AG04450 (cell line): ENCODE measurements around the gene MPV17L2. TPM values are rescaled to one million over a fixed set of nuclear protein-coding genes. Genes with fewer than 3 reads are reported as not detected.
A peak's percentile ranks its signal among the peaks of the same experiment; 100 is the strongest.

Experiments
- CTCF ChIA-PET: fragments of 300-600, 350-600 bp; formaldehyde crosslinking; extraction: SDS; loops from one replicate; lab custom pipeline; 2022; ENCODE audit warnings: antibody characterized with exemption, inconsistent platforms; lab: Charles Lee
- POLR2A ChIA-PET: fragments of 350-600 bp; formaldehyde crosslinking; extraction: SDS; loops from one replicate; lab custom pipeline; 2021; ENCODE audit warnings: antibody characterized with exemption, inconsistent platforms; lab: Yijun Ruan, JAX
- DNase-seq: peaks from one replicate; pipeline ENCODE4 v3.0.0-alpha.2; 2011; ENCODE audit warnings: low read depth, low spot score
- H3K27ac ChIP-seq: one replicate; pipeline ENCODE4 v1.5.1; 2012; ENCODE audit warnings: low read depth, low read length, control low read depth
- H3K27me3 ChIP-seq: one replicate; pipeline ENCODE4 v1.6.0; 2012; ENCODE audit warnings: low read length; ENCODE audit not compliant: control insufficient read depth, insufficient read depth
- H3K4me3 ChIP-seq: 2 replicates; pipeline ENCODE4 v1.5.1; 2011; ENCODE audit warnings: mild to moderate bottlenecking, low read depth, low read length, control low read depth
- H3K9me3 ChIP-seq: 2 replicates; pipeline ENCODE4 v1.5.1; 2012; ENCODE audit warnings: low read length; ENCODE audit not compliant: control insufficient read depth, insufficient read depth
- polyA plus RNA-seq: library from polyadenylated mRNA; depleted of rRNA; stranded (reverse); fragments of >200 nt; gene quantifications from 2 replicates; pipeline ENCODE4 v1.2.3, GENCODE V29; 2011
- TF ChIP-seq, protein P1 (sequence below): IDR thresholded peaks from 2 replicates; pipeline ENCODE4 v1.5.1; 2011; ENCODE audit warnings: low read depth, low read length, control low read depth, inconsistent platforms

The MPV17L2 gene
- polyA plus RNA-seq, 1 experiment = 8.2 TPM

DNA sequence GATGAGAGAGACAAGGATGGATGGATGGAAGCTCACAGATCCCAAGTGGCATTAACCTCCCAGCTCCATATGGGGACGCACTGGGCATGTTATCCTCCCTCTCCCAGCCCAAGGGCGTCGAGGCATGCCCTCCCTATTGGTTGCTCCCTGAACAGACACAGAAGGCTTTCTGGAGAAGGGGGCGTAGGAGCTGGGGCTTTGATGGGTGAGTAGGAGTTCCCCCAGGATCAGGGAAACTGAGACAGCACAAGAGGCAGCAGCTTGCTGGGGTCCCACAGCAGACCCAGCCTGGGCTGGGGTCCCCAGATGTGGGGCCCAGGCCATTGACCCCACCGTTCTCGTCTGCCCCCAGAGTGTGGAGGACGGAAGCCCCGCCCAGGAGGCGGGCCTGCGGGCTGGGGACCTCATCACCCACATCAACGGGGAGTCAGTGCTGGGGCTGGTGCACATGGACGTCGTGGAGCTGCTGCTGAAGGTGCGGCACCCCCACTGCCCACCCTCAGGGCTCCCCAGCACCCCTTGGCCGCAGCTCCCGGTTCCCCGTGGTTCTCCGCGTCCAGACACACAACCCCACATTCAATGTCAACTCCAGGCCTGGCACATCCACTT lies 47.5 kb upstream of the MPV17L2 start:
- Histone ChIP-seq H3K27ac (no peak overlapping the region), H3K4me3 (no peak overlapping the region), H3K27me3 (no peaks in the 10 kb centered on the region), H3K9me3 (no peaks in the 10 kb centered on the region; the same call in 1 of the 2 replicates)
- no peak for DNase-seq
- TF ChIP-seq, protein P1, sequence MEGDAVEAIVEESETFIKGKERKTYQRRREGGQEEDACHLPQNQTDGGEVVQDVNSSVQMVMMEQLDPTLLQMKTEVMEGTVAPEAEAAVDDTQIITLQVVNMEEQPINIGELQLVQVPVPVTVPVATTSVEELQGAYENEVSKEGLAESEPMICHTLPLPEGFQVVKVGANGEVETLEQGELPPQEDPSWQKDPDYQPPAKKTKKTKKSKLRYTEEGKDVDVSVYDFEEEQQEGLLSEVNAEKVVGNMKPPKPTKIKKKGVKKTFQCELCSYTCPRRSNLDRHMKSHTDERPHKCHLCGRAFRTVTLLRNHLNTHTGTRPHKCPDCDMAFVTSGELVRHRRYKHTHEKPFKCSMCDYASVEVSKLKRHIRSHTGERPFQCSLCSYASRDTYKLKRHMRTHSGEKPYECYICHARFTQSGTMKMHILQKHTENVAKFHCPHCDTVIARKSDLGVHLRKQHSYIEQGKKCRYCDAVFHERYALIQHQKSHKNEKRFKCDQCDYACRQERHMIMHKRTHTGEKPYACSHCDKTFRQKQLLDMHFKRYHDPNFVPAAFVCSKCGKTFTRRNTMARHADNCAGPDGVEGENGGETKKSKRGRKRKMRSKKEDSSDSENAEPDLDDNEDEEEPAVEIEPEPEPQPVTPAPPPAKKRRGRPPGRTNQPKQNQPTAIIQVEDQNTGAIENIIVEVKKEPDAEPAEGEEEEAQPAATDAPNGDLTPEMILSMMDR = no peak
- POLR2A ChIA-PET = no interaction called here
- CTCF ChIA-PET = interaction anchor here (2.2 kb wide), 1 partner anchor 32 kb away, joined by 7 read pairs; no protein-coding TSS in a partner anchor

DNA sequence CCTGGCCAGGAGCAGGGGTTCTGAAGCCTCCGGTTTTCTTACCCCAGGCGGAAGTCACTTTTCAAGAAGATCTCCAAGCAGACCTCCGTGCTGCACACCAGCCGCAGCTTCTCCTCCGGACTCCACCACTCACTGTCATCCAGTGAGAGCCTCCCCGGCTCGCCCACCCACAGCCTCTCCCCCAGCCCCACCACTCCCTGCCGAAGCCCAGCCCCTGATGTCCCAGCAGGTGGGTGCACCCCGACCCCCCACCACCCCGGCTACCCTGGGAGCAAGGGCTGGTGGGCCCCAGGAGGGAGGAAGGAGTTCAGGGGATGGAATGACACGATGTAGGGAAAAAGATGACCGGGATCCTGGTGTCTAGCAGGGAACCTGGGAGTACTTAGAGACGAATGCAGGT lies 45.6 kb upstream of the MPV17L2 start:
- POLR2A ChIA-PET = no interaction called here

DNA sequence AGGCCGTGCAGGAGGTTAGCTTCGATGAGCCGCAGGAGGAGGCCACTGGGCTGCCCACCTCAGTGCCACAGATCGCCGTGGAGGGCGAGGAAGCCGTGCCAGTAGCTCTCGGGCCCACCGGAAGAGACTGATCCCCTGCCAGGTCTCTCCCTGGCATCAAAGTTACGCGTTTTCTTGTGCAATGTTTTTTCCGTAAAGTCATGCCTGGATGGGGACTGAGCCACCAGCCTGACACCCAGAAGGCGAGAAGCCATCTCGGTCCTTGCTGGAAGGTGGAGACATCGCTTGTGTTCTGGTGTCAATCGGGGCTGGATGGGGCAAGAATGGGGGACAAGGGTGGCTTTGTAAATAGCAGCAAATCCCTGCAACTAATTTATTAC lies 43.4 kb upstream of the MPV17L2 start:
- DNase-seq = no peak
- Histone ChIP-seq H3K27ac (no peak overlapping the region), H3K27me3 (no peaks in the 10 kb centered on the region), H3K9me3 (no peaks in the 10 kb centered on the region; the same call in 1 of the 2 replicates), H3K4me3 (no peak overlapping the region)
- TF ChIP-seq, protein P1 = no peak
- ChIA-PET POLR2A (interaction anchor here (1.1 kb wide), 1 partner anchor 75 kb away, joined by 3 read pairs; no protein-coding TSS in a partner anchor), CTCF (interaction anchor here (1.0 kb wide), 1 partner anchor 12 kb away, joined by 4 read pairs; no protein-coding TSS in a partner anchor)

More for the DNA sequence above, 45.6 kb upstream of the MPV17L2 start:
- H3K9me3 ChIP-seq = no peaks in the 10 kb centered on the region; the same call in 1 of the 2 replicates
- DNase-seq = no peak
- H3K27me3 ChIP-seq = no peaks in the 10 kb centered on the region
- TF ChIP-seq, protein P1 = no peak
- H3K4me3 ChIP-seq = no peak overlapping the region
- H3K27ac ChIP-seq = no peak overlapping the region
- CTCF ChIA-PET = no interaction called here

DNA sequence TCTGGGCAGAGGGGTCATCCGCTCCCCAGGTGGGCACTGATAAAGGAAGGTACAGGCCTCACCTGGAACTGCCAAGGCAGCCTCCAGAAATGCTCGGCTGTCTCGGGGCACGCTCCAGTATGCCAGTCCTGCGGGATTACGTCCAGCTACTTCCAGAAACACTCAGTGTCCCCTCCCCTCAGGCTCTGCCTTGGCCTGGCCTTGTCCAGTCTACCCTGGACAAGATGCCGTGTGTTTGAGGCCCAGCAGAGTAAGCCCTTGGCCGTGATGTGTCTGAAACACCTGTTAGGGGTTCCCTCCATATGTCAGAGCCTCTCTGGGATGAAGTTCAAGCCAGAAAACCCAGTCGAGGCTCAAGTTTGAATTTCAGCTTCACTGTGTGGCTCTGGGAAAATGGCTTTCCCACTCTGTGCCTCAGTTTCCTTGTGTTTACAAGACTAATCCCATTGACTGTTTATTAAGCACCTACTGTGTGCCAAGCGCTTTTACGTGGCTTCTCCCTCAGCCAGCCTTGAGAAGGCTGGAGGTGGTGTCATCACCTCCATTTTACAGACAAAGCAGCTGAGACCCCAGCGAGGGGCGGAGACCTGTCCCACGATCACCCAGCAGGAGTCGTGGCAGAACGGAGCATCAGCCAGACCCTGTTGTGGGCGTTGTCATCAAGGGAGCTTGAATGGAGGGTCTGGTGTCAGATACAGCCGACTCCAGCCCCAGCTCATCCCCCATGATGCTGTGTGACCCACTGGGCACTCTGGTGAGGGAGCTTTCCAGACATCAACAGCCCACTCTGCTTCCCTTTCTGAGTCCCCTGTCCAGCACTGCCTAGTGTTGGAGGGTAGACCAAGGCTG lies 42.0 kb upstream of the MPV17L2 start:
- Histone ChIP-seq H3K27ac (peak overlapping the region; percentile 94), H3K27me3 (no peaks in the 10 kb centered on the region), H3K9me3 (no peaks in the 10 kb centered on the region; the same call in 1 of the 2 replicates), H3K4me3 (no peak overlapping the region)
- DNase-seq = no peak
- POLR2A ChIA-PET = interaction anchor here (1.0 kb wide), 1 partner anchor 42 kb away, joined by 4 read pairs; the partner anchor contains the start of gene MPV17L2
- CTCF ChIA-PET = interaction anchor here (1.0 to 2.6 kb wide), 7 partner anchors 9 to 143 kb away, joined by 3 to 20 read pairs (median 7); partner anchors contain the start of gene ARRDC2
- TF ChIP-seq, protein P1 = no peak
